ENCODE measurements around the gene GPD2.

The GPD2 gene

DNA sequence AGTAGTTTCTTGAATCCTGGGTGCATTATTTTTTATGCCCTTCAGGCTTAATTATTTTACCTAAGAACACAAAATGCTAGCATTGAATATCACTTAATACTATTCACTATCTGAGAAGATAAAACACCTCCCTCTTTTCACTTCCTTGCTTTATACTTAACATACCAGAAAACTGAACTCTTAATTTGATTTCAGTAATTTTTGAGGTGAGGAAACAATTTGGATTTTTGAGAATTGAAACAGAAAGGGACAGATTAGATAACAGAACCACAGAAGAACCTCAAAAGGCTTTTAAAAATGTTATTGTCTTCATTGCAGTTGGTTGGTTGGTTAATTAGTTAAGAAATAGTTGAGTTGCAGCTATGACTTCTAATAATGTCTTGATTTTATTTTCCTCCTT, 69.5 kb downstream of the GPD2 start:
- Histone ChIP-seq H3K4me1 (ENCODE audit: insufficient read depth, low read length, poor library complexity, severe bottlenecking) (no peaks in the 10 kb centered on the region), H3K4me3 (ENCODE audit: low read length, poor library complexity, severe bottlenecking) (no peak overlapping the region), H3K9me3 (ENCODE audit: insufficient read depth, low read depth, low read length) (no peaks in the 10 kb centered on the region), H3F3A (ENCODE audit: low read depth) (no peaks in the 10 kb centered on the region), H3K36me3 (ENCODE audit: insufficient read depth, low read length) (no peaks in the 10 kb centered on the region), H4K20me1 (ENCODE audit: insufficient read depth, low read length, poor library complexity, severe bottlenecking) (no peaks in the 10 kb centered on the region), H3K9ac (ENCODE audit: low read depth, low read length, poor library complexity, severe bottlenecking) (no peak overlapping the region), H3K79me2 (ENCODE audit: insufficient read depth, low read length) (no peaks in the 10 kb centered on the region), H3K27me3 (ENCODE audit: insufficient read depth, low read length, poor library complexity, severe bottlenecking) (no peaks in the 10 kb centered on the region), H3K9me2 (replicated peaks; ENCODE audit: low read depth, low read length) (no peaks in the 10 kb centered on the region), H2AFZ (ENCODE audit: low read length) (no peak overlapping the region), H3K4me2 (ENCODE audit: low read depth, low read length, poor library complexity, severe bottlenecking) (no peak overlapping the region)
- TF ChIP-seq EZH2phosphoT487 (IDR thresholded peaks at IDR 0.05; ENCODE audit: borderline replicate concordance), result no peak
- TF ChIP-seq, protein P1, sequence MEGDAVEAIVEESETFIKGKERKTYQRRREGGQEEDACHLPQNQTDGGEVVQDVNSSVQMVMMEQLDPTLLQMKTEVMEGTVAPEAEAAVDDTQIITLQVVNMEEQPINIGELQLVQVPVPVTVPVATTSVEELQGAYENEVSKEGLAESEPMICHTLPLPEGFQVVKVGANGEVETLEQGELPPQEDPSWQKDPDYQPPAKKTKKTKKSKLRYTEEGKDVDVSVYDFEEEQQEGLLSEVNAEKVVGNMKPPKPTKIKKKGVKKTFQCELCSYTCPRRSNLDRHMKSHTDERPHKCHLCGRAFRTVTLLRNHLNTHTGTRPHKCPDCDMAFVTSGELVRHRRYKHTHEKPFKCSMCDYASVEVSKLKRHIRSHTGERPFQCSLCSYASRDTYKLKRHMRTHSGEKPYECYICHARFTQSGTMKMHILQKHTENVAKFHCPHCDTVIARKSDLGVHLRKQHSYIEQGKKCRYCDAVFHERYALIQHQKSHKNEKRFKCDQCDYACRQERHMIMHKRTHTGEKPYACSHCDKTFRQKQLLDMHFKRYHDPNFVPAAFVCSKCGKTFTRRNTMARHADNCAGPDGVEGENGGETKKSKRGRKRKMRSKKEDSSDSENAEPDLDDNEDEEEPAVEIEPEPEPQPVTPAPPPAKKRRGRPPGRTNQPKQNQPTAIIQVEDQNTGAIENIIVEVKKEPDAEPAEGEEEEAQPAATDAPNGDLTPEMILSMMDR (conservative IDR thresholded peaks at IDR 0.05; ENCODE audit: low read length), result no peak

DNA sequence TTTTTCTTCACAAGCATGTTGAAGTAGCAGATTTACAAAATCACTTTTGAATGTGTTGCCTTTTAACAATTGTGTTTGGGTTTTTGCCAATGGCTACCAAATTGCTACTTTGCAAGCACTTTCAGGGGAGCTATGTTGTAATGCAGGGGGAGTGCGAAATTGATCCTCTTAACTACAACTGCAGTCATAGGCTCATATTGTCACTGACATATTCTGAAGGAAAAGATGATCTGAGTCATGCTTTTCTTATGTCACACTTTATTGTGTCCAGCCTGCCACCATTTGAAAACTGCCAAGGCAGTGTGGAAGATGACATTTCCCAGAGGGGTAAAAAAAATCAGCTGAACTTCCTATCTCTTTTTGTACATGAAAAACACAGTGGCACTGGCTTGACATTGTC, 74.9 kb downstream of the GPD2 start:
- Histone ChIP-seq H3K9ac (ENCODE audit: low read depth, low read length, poor library complexity, severe bottlenecking) (no peak overlapping the region), H3K9me2 (replicated peaks; ENCODE audit: low read depth, low read length) (no peaks in the 10 kb centered on the region), H3K79me2 (ENCODE audit: insufficient read depth, low read length) (no peaks in the 10 kb centered on the region), H2AFZ (ENCODE audit: low read length) (no peak overlapping the region), H3K4me3 (ENCODE audit: low read length, poor library complexity, severe bottlenecking) (no peak overlapping the region), H3K36me3 (ENCODE audit: insufficient read depth, low read length) (peaks cover 27% of the 10 kb centered on the region; the same call in 1 of the 2 replicates), H4K20me1 (ENCODE audit: insufficient read depth, low read length, poor library complexity, severe bottlenecking) (no peaks in the 10 kb centered on the region), H3K9me3 (ENCODE audit: insufficient read depth, low read depth, low read length) (no peaks in the 10 kb centered on the region), H3K4me1 (ENCODE audit: insufficient read depth, low read length, poor library complexity, severe bottlenecking) (no peaks in the 10 kb centered on the region), H3K4me2 (ENCODE audit: low read depth, low read length, poor library complexity, severe bottlenecking) (no peak overlapping the region), H3F3A (ENCODE audit: low read depth) (no peaks in the 10 kb centered on the region), H3K27me3 (ENCODE audit: insufficient read depth, low read length, poor library complexity, severe bottlenecking) (no peaks in the 10 kb centered on the region)
- no peak for TF ChIP-seq EZH2phosphoT487 (IDR thresholded peaks at IDR 0.05; ENCODE audit: borderline replicate concordance)
- TF ChIP-seq, protein P1 (conservative IDR thresholded peaks at IDR 0.05; ENCODE audit: low read length), result no peak

DNA sequence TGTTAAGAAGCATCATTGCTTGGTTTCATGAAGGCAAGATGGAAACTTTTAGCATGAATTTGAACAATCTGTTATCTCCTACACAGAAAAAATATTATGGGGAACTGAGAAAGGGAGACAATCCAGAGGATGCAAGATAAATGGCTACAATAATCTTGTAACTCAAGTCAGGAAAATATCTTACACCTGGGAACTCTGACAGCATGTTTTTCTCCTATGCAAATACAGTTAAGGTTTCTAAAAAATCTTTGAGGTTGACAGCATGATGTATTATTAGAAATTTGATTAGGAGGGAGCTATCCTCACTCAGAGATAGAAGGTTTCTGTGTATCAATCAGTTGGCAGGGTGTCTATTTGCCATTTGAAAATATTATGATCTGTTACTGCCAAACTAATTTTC, 75.6 kb downstream of the GPD2 start:
- no peaks in the 10 kb centered on the region for H3K9me2 ChIP-seq (replicated peaks; ENCODE audit: low read depth, low read length)
- no peaks in the 10 kb centered on the region for H3F3A ChIP-seq (ENCODE audit: low read depth)
- H2AFZ ChIP-seq (ENCODE audit: low read length), result no peak overlapping the region
- no peaks in the 10 kb centered on the region for H4K20me1 ChIP-seq (ENCODE audit: insufficient read depth, low read length, poor library complexity, severe bottlenecking)
- no peak overlapping the region for H3K4me3 ChIP-seq (ENCODE audit: low read length, poor library complexity, severe bottlenecking)
- H3K79me2 ChIP-seq (ENCODE audit: insufficient read depth, low read length), result no peaks in the 10 kb centered on the region
- H3K9me3 ChIP-seq (ENCODE audit: insufficient read depth, low read depth, low read length), result no peaks in the 10 kb centered on the region
- no peaks in the 10 kb centered on the region for H3K27me3 ChIP-seq (ENCODE audit: insufficient read depth, low read length, poor library complexity, severe bottlenecking)
- no peak overlapping the region for H3K4me2 ChIP-seq (ENCODE audit: low read depth, low read length, poor library complexity, severe bottlenecking)
- TF ChIP-seq EZH2phosphoT487 (IDR thresholded peaks at IDR 0.05; ENCODE audit: borderline replicate concordance), result no peak
- TF ChIP-seq, protein P1 (conservative IDR thresholded peaks at IDR 0.05; ENCODE audit: low read length), result no peak
- peaks cover 27% of the 10 kb centered on the region; the same call in 1 of the 2 replicates for H3K36me3 ChIP-seq (ENCODE audit: insufficient read depth, low read length)
- no peak overlapping the region for H3K9ac ChIP-seq (ENCODE audit: low read depth, low read length, poor library complexity, severe bottlenecking)
- H3K4me1 ChIP-seq (ENCODE audit: insufficient read depth, low read length, poor library complexity, severe bottlenecking), result no peaks in the 10 kb centered on the region
